GM12878 (cell line): ENCODE measurements around the gene SLC22A23. TPM values are rescaled to one million over a fixed set of nuclear protein-coding genes. Genes with fewer than 3 reads are reported as not detected.

Experiments used
- ATAC-seq: fragments of 200-7000 bp; cut with Tn5 transposase; 3 replicates; pipeline ENCODE4 v1.9.1; 2020; ENCODE audit warnings: mild to moderate bottlenecking, moderate library complexity
- BruUV-seq: library from RNA; stranded (reverse); fragments of 400-500 nt; replicated peaks from 2 replicates; lab custom pipeline; 2021; lab: Mats Ljungman, UMichigan
- CTCF ChIA-PET: fragments of 300-600 bp; sonication (Branson Sonifier 250); formaldehyde crosslinking; extraction: SDS; loops from one replicate; lab custom pipeline; 2021; ENCODE audit warnings: inconsistent platforms; lab: Yijun Ruan, JAX
- POLR2A ChIA-PET: fragments of 350-600 bp; formaldehyde crosslinking; extraction: SDS; loops from one replicate; lab custom pipeline; 2021; ENCODE audit warnings: inconsistent platforms; lab: Charles Lee
- RAD21 ChIA-PET: fragments of 300-600 bp; sonication (Branson Sonifier 250); formaldehyde crosslinking; loops from one replicate; lab custom pipeline; 2023; ENCODE audit warnings: antibody characterized with exemption; ENCODE audit not compliant: unreplicated experiment; lab: Charles Lee
- SMC1A ChIA-PET: fragments of 300-600 bp; sonication (Branson Sonifier 250); formaldehyde crosslinking; loops from one replicate; lab custom pipeline; 2023; ENCODE audit not compliant: unreplicated experiment, uncharacterized antibody; lab: Charles Lee
- DNase-seq: peaks from one replicate; pipeline ENCODE4 v3.0.0-alpha.2; 2011; ENCODE audit warnings: low read depth, low spot score
- FAIRE-seq: peaks from 3 replicates; lab custom pipeline; 2011; peaks lifted over from hg19 to GRCh38; lab: Jason Lieb, UNC
- H2AFZ ChIP-seq: 2 replicates; pipeline ENCODE4 v1.6.0; 2011; ENCODE audit warnings: low read depth, low read length, control low read depth; ENCODE audit not compliant: control insufficient read depth
- H3K27ac ChIP-seq: 2 replicates; pipeline ENCODE4 v1.5.1; 2011; ENCODE audit warnings: control low read depth; ENCODE audit not compliant: control insufficient read depth, insufficient read depth
- H3K27me3 ChIP-seq, 2 experiments: replicated peaks in 1 of 2; 2 replicates each; pipeline versions ENCODE4 v1.6.0 to v1.6.1; 2011; ENCODE audit warnings: low read length in 1 of 2; ENCODE audit not compliant: control insufficient read depth in 2 of 2, insufficient read depth in 2 of 2
- H3K36me3 ChIP-seq, 2 experiments: 2 replicates each; pipeline ENCODE4 v1.5.1; 2011; ENCODE audit warnings: low read length in 1 of 2; ENCODE audit not compliant: control insufficient read depth in 2 of 2, insufficient read depth in 2 of 2
- H3K4me1 ChIP-seq: 2 replicates; pipeline ENCODE4 v1.6.1; 2011; ENCODE audit warnings: mild to moderate bottlenecking, low read length, moderate library complexity, mixed read lengths; ENCODE audit not compliant: control insufficient read depth, insufficient read depth
- H3K4me2 ChIP-seq: 2 replicates; pipeline ENCODE4 v1.6.0; 2011; ENCODE audit warnings: control low read depth; ENCODE audit not compliant: control insufficient read depth, insufficient read depth
- H3K4me3 ChIP-seq: fragments of 200-600 bp; sonication (generic); 2 replicates; pipeline ENCODE4 v1.5.1; 2016
- H3K79me2 ChIP-seq: 2 replicates; pipeline ENCODE4 v1.6.0; 2011; ENCODE audit warnings: low read length; ENCODE audit not compliant: control insufficient read depth, insufficient read depth
- H3K9ac ChIP-seq: 2 replicates; pipeline ENCODE4 v1.8.0; 2011; ENCODE audit warnings: low read length, control low read depth, mixed read lengths; ENCODE audit not compliant: control insufficient read depth, insufficient read depth
- H3K9me3 ChIP-seq: replicated peaks from 3 replicates; pipeline ENCODE4 v1.5.1; 2011; ENCODE audit warnings: mild to moderate bottlenecking, low read length; ENCODE audit not compliant: control insufficient read depth, insufficient read depth
- H4K20me1 ChIP-seq: 2 replicates; pipeline ENCODE4 v1.6.0; 2011; ENCODE audit not compliant: control insufficient read depth, insufficient read depth
- RAD51 ChIP-seq: fragments of 450-650 bp; IDR thresholded peaks from 2 replicates; pipeline ENCODE4 v1.6.1; 2016; ENCODE audit warnings: moderate library complexity, mild to moderate bottlenecking, inconsistent platforms
- SPI1 ChIP-seq: IDR thresholded peaks from 2 replicates; pipeline ENCODE4 v1.6.1; 2011; ENCODE audit warnings: low read depth, mild to moderate bottlenecking, low read length, moderate library complexity, borderline replicate concordance; ENCODE audit not compliant: insufficient read depth
- YY1 ChIP-seq: IDR thresholded peaks from 2 replicates; pipeline ENCODE4 v1.6.1; 2011; ENCODE audit warnings: low read depth, mild to moderate bottlenecking, low read length
- WGBS: methylation state at CpG from one replicate; pipeline ENCODE4 v1.1.6; 2016; ENCODE audit warnings: low lambda C conversion rate; ENCODE audit not compliant: insufficient replicate concordance, insufficient coverage; ENCODE audit errors: missing lambda C conversion rate; 5-methylcytosine and 5-hydroxymethylcytosine counted together
- in situ Hi-C: fragments of 300-500 bp; cut with MboI; formaldehyde crosslinking; loops from 9 replicates; pipeline ENCODE4 v1.14.3; 2018; ENCODE audit warnings: mixed read lengths
- intact Hi-C: fragments of 100-400 bp; cut with micrococcal nuclease; formaldehyde crosslinking; loops from one replicate; pipeline ENCODE4 v1.14.2; 2022; ENCODE audit not compliant: unreplicated experiment
- polyA plus RNA-seq, 11 experiments: library from polyadenylated mRNA; depleted of rRNA in 4 of 11; unstranded in 6 of 11; stranded (reverse) in 5 of 11; fragments of >200 nt; fragmentation: Nextera tagmentation in 4 of 11; fragmentation: Illumina TruSeq in 1 of 11; extraction: Ambion mirVana in 4 of 11; extraction: Trizol in 1 of 11; gene quantifications; 1 replicate in 1 of 11; 2 replicates in 10 of 11; pipeline versions ENCODE4 v1.2.1 to v1.2.3, GENCODE V29; 2011 to 2016; ENCODE audit warnings: inconsistent platforms in 2 of 11, missing spikeins in 2 of 11, low read depth in 1 of 11
- total RNA-seq, 4 experiments: library from RNA; depleted of rRNA in 3 of 4; stranded (reverse); fragments of >200 nt in 3 of 4; fragmentation: Illumina TruSeq in 1 of 4; extraction: Trizol in 1 of 4; gene quantifications; 2 replicates each; pipeline versions ENCODE4 v1.2.1 to v1.2.3, GENCODE V29; 2013 to 2021
- TF ChIP-seq, protein P1 (sequence below): IDR thresholded peaks from 2 replicates; pipeline ENCODE4 v1.6.1; 2012; ENCODE audit warnings: low read depth, low read length, improper control_type of control experiment

The SLC22A23 gene
- total and polyA plus RNA-seq, 10 of the 15 experiments (the other 5 are each of a cell fraction or from before 2014, with no cell fraction given): 0.20 to 2.4 (median 0.74) TPM

DNA sequence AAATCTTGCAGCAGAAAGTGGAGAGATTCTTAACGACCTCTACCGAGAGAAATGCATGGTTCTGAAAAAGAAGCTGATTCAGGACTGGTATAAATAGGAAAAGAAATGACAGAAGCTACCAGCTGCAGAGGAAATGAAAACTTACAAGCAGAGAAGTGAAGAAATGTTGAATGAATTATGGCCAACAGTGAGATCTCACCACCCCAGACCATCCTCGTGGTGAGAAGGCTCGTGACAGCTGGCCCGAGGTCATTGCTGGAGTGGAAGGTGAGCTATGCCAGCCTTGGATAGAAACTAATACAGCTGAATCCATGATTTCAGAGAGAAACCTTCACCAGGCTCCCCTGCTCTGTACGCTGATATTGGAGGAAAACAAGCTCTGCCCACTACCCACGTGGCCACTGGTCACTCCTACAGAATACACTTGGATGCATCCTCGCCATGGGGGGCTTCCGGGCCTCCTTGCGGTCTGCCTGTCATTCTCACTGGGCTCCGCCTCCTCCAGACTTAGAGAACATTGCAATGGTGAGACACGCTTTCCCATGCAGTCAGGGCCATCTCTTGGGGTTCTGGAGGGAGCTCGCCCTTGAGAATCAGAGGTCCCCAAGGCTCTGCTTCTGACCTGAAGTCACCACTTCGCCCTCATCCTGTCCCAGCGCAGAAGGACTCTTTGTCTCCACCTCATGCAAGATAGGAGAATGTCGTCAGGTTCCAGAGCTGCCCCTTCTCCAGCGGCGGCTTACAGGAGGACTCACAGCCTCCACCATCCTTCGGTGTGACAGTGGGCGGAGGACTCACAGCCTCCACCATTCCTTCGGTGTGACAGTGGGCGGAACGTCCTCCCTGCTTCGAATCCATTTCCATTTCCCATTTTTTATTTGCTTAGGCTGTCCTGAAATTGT is 218.8 kb downstream of the SLC22A23 start:
- Histone ChIP-seq H2AFZ (no peak overlapping the region), H4K20me1 (no peaks in the 10 kb centered on the region), H3K9ac (no peak overlapping the region), H3K27me3 (peaks cover 0 to 3% of the 10 kb centered on the region in 2 experiments; a peak in 2 of 4 replicates), H3K36me3 (no peaks in the 10 kb centered on the region), H3K27ac (no peak overlapping the region), H3K4me2 (peak overlapping the region; percentile 7), H3K4me3 (no peak overlapping the region), H3K79me2 (no peaks in the 10 kb centered on the region)
- POLR2A ChIA-PET: interaction anchor here (0.5 to 0.8 kb wide), 3 partner anchors 9 to 506 kb away, joined by 3 read pairs; no protein-coding TSS in a partner anchor
- no TSS peak for BruUV-seq
- DNase-seq (no peak), FAIRE-seq (no peak), ATAC-seq (peak; percentile 32)
- in situ Hi-C loops (no loop called here), intact Hi-C loops (no loop called here)
- 47% methylated on average over 24 of the region's 24 CpGs for WGBS
- SMC1A ChIA-PET: interaction anchor here (0.7 to 1.5 kb wide), 3 partner anchors 10 to 118 kb away, joined by 3 to 4 read pairs (median 4); no protein-coding TSS in a partner anchor
- CTCF ChIA-PET: interaction anchor here (0.6 to 3.7 kb wide), 2 partner anchors 13 to 37 kb away, joined by 4 to 21 read pairs; no protein-coding TSS in a partner anchor
- TF ChIP-seq RAD51 (no peak), YY1 (no peak)
- TF ChIP-seq, all 136 proteins: peak for 0
- RAD21 ChIA-PET: interaction anchor here (0.9 to 1.0 kb wide), 2 partner anchors 13 to 28 kb away, joined by 3 read pairs; no protein-coding TSS in a partner anchor
- H3K4me1 ChIP-seq: peaks cover 31% of the 10 kb centered on the region
- H3K9me3 ChIP-seq: no peaks in the 10 kb centered on the region

DNA sequence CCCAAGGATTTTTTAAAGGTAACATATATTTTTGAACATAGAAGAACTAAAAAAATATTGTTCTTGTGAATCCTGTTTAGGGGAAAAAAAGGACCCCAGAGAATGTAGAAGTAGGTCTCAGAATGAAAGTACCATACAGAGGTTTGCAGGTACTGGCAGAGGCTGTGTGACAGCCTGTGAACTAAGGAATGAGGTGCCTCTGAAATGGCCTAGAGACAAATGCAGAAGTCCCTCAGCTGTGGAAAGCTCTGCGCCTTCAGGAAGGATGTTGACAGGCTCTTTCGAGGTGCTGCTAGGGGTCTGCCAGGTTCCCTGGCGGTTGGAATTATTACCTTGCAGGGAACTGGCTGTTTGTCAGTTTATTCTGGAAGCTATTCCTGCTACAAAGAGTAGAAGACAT is 220.8 kb downstream of the SLC22A23 start:
- H3K79me2 ChIP-seq: no peaks in the 10 kb centered on the region
- no peak overlapping the region for H3K9ac ChIP-seq
- no TSS peak for BruUV-seq
- peak; percentile 60; the same call in 2 of the 3 replicates for ATAC-seq
- peaks cover 10% of the 10 kb centered on the region in 2 experiments for H3K27me3 ChIP-seq
- H4K20me1 ChIP-seq: no peaks in the 10 kb centered on the region
- no peaks in the 10 kb centered on the region for H3K9me3 ChIP-seq
- CTCF ChIA-PET: interaction anchor here (1.3 to 3.7 kb wide), 2 partner anchors 15 kb away, joined by 4 to 21 read pairs; no protein-coding TSS in a partner anchor
- peak; percentile 29; the same call in 1 of the 2 replicates for TF ChIP-seq SPI1
- TF ChIP-seq, protein P1, sequence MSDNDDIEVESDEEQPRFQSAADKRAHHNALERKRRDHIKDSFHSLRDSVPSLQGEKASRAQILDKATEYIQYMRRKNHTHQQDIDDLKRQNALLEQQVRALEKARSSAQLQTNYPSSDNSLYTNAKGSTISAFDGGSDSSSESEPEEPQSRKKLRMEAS: no peak
- TF ChIP-seq, all 136 proteins: peak for 1
- 4% methylated on average over 3 of the region's 3 CpGs for WGBS
- Histone ChIP-seq H2AFZ (0 out of 2 replicates have a peak overlapping the region, but pooled peaks have one; percentile 10), H3K4me1 (peaks cover 39% of the 10 kb centered on the region), H3K36me3 (no peaks in the 10 kb centered on the region), H3K27ac (no peak overlapping the region), H3K4me2 (peak overlapping the region; percentile 58), H3K4me3 (no peak overlapping the region)
- ChIA-PET POLR2A (interaction anchor here (0.6 kb wide), 1 partner anchor 1767 kb away, joined by 5 read pairs; no protein-coding TSS in a partner anchor), RAD21 (no interaction called here), SMC1A (interaction anchor here (1.0 to 1.3 kb wide), 3 partner anchors 13 to 26 kb away, joined by 3 read pairs; no protein-coding TSS in a partner anchor)
- FAIRE-seq: no peak
- DNase-seq: no peak
- in situ Hi-C loops (no loop called here), intact Hi-C loops (no loop called here)
